GM12801 (cell line): ENCODE results near the gene CCDC40.

Source experiments
- CTCF ChIP-seq: IDR thresholded peaks from one replicate; pipeline ENCODE4 v1.5.1; 2011; ENCODE audit warnings: control low read depth; ENCODE audit not compliant: insufficient read length; ENCODE audit errors: extremely low read depth

The CCDC40 gene

DNA sequence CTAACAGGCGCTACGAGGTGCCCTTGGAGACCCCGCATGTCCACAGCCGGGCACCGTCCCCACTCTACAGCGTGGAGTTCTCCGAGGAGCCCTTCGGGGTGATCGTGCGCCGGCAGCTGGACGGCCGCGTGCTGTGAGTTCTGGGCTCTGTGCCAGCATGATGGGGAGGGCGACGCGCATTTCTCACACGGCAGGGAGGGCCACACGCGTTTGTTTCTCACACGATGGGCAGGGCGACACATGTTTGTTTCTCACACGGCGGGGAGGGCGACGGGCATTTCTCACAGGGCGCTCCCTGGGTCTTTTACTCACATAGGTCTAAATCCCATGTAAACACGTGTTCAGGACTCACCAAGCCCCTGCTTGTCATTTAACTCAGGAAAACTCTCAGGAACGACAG lies 69.3 kb downstream of the CCDC40 start:
- no peak for TF ChIP-seq CTCF

DNA sequence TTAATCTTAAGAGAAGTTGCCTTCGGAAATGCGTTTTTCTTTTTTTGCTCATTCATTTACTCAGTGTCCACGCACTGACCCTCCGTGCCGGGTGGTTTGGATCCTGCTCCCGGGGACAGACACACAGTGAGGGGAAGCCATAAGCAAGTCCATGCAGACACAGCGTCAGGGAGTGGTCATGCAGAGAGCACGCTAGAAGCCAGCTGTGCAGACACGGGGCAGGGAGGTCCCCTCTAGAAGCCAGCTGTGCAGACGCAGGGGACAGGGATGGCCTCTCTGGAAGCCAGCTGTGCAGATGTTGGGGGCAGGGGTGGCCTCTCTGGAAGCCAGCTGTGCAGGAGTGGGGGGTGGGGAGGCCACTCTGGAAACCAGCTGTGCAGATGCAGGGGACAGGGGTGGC lies 69.7 kb downstream of the CCDC40 start:
- no peak for TF ChIP-seq CTCF

- no peak for TF ChIP-seq CTCF
Observed at GRCh38 chr17:80106751-80107150, 70.3 kb downstream of the CCDC40 start.

DNA sequence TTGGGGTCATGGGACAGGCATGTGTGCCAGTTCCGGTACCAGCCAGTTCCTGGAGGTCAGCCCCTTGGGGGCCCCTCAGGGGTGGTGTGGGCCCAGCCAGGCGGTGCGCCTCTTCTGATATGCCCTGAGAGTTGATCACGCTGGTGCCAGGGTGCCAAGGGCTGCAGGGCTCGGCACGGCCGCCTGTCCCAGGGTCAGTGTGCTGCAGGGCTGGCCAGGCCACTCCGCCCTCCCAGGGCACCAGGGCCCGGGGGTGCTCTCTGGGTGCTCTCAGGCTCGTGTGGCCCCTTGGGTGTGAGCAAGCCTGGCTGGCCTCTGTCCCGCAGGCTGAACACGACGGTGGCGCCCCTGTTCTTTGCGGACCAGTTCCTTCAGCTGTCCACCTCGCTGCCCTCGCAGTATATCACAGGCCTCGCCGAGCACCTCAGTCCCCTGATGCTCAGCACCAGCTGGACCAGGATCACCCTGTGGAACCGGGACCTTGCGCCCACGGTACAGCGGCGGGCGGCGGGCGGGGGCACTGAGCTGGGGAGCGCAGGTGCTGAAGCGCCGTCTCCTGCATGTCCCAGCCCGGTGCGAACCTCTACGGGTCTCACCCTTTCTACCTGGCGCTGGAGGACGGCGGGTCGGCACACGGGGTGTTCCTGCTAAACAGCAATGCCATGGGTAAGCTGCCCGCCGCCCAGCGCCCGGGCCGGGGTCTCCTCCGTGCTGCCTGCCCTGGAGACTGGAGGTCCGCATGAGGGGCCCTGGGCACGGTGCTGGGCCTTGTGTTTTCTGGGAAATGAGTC lies 71.0 kb downstream of the CCDC40 start:
- TF ChIP-seq CTCF: no peak

GRCh38 chr17:80108036-80108971 lies 71.9 kb downstream of the CCDC40 start:
- TF ChIP-seq CTCF: no peak

DNA sequence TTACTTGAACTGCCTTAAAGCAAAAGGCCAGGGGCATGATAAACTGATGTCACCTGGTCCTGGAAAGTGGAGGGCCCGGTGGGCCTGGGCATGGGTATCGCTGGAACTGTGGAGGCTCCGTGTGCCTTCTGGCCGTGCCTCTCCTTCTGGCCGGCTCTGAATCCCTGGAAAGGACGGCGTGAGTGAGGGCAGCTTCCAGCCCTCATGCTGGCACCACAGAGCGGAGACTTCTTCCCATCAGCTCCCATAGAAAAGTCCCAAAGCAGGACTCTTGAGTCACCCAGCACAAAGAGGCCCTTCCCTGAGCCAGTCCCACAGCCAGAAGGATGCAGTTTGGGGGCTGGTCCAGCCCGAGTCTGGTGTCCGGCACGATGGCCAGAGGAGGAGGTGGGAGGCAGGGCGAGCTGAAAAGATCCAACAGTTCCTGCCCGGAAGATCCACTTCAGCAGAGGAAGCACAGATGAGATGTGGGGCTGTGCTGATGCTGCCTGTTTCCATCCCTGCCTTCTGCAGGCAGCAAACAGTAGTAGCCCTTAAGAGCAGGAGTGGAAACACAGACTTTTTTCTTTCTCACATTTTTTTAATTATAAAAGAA lies 72.7 kb downstream of the CCDC40 start:
- TF ChIP-seq CTCF: no peak

DNA sequence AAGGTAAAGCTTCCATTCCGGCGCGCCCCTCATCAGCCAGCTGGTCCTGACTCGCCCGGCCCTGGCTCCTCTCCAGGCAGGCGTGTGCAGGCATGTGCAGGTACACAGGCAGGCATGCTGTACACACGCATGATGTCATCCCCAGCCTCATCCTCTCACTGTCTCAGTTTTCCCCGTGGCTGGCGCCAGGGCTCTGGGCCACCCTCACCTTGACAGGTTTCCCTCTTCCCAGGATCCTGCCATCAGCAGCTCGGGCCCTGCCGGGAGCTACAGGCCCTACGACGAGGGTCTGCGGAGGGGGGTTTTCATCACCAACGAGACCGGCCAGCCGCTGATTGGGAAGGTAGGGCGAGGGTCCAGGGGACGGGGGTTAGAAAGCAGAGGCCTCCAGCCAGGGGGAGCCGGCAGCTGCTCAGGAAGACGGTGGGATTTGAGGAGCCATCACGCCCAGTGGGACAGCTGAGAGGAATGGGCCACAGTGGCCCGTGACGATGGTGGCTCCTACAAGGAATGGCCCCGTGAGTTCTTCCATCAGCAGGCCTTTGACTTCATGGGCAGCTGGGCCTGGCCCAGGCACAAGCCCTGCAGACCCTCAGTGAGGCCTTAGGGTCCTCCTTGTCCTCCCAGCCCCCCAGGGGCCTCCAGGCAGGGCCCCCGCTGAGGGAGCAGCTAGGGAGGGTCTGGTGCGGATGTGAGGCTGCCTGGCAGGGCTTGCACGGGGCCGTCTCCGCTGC lies 73.4 kb downstream of the CCDC40 start:
- no peak for TF ChIP-seq CTCF
